H9 (cell line): Measurements from ENCODE around the gene IL1RL1. TPM values are rescaled to one million over a fixed set of nuclear protein-coding genes. Genes with fewer than 3 reads are reported as not detected.

Experiments used
- DNase-seq: peaks from one replicate; pipeline ENCODE4 v3.0.0-alpha.2; 2017
- H2AFZ ChIP-seq: one replicate; pipeline ENCODE4 v1.6.1; 2013; ENCODE audit warnings: mild to moderate bottlenecking, low read length, control low read depth, moderate library complexity
- H2AK5ac ChIP-seq: 2 replicates; pipeline ENCODE4 v1.6.1; 2013; ENCODE audit warnings: low read length, control low read depth, mixed read lengths; ENCODE audit not compliant: insufficient read length
- H2BK120ac ChIP-seq: one replicate; pipeline ENCODE4 v1.6.1; 2013; ENCODE audit warnings: low read depth, mild to moderate bottlenecking, low read length, control low read depth, inconsistent platforms; ENCODE audit not compliant: poor library complexity, severe bottlenecking
- H2BK12ac ChIP-seq: 2 replicates; pipeline ENCODE4 v1.6.1; 2013; ENCODE audit warnings: low read length, control low read depth, mixed read lengths, low read depth; ENCODE audit not compliant: insufficient read length
- H2BK15ac ChIP-seq: 2 replicates; pipeline ENCODE4 v1.6.1; 2013; ENCODE audit warnings: low read depth, low read length, control low read depth
- H2BK20ac ChIP-seq: one replicate; pipeline ENCODE4 v1.6.1; 2013; ENCODE audit warnings: low read depth, mild to moderate bottlenecking, low read length, control low read depth, inconsistent platforms; ENCODE audit not compliant: poor library complexity, severe bottlenecking
- H2BK5ac ChIP-seq: 2 replicates; pipeline ENCODE4 v1.6.1; 2013; ENCODE audit warnings: low read length, control low read depth, mixed read lengths; ENCODE audit not compliant: insufficient read length
- H3K14ac ChIP-seq: 2 replicates; pipeline ENCODE4 v1.6.1; 2013; ENCODE audit warnings: low read length, control low read depth; ENCODE audit not compliant: insufficient read depth
- H3K18ac ChIP-seq: 2 replicates; pipeline ENCODE4 v1.6.1; 2013; ENCODE audit warnings: low read depth, mild to moderate bottlenecking, mixed read lengths, low read length, control low read depth; ENCODE audit not compliant: insufficient read length
- H3K23ac ChIP-seq: 2 replicates; pipeline ENCODE4 v1.6.1; 2013; ENCODE audit warnings: low read length, control low read depth, mixed read lengths, low read depth; ENCODE audit not compliant: insufficient read length
- H3K23me2 ChIP-seq: 2 replicates; pipeline ENCODE4 v1.6.1; 2013; ENCODE audit warnings: low read depth, mild to moderate bottlenecking, mixed read lengths, low read length, control low read depth; ENCODE audit not compliant: insufficient read length, poor library complexity, severe bottlenecking
- H3K27ac ChIP-seq: 2 replicates; pipeline ENCODE4 v1.5.1; 2013; ENCODE audit warnings: low read length, control low read depth, mixed read lengths, low read depth; ENCODE audit not compliant: insufficient read length
- H3K27me3 ChIP-seq: 2 replicates; pipeline ENCODE4 v1.6.1; 2013; ENCODE audit warnings: low read length, control low read depth, inconsistent platforms; ENCODE audit not compliant: insufficient read depth
- H3K4ac ChIP-seq: 2 replicates; pipeline ENCODE4 v1.6.1; 2013; ENCODE audit warnings: low read depth, mild to moderate bottlenecking, control low read depth, inconsistent platforms, low read length, moderate library complexity
- H3K4me1 ChIP-seq: 2 replicates; pipeline ENCODE4 v1.6.1; 2013; ENCODE audit warnings: low read length, control low read depth, inconsistent platforms; ENCODE audit not compliant: insufficient read depth
- H3K4me2 ChIP-seq: 2 replicates; pipeline ENCODE4 v1.6.1; 2013; ENCODE audit warnings: low read length, control low read depth, mixed read lengths; ENCODE audit not compliant: insufficient read length, insufficient read depth
- H3K56ac ChIP-seq: 2 replicates; pipeline ENCODE4 v1.6.1; 2013; ENCODE audit warnings: low read depth, mild to moderate bottlenecking, mixed read lengths, low read length, control low read depth; ENCODE audit not compliant: insufficient read length
- H3K79me1 ChIP-seq: 2 replicates; pipeline ENCODE4 v1.6.1; 2013; ENCODE audit warnings: low read depth, mild to moderate bottlenecking, moderate library complexity, low read length, control low read depth, inconsistent platforms; ENCODE audit not compliant: insufficient read depth, poor library complexity, severe bottlenecking
- H3K79me2 ChIP-seq: 2 replicates; pipeline ENCODE4 v1.6.1; 2013; ENCODE audit warnings: low read length, control low read depth, inconsistent platforms; ENCODE audit not compliant: insufficient read depth
- H3K9ac ChIP-seq: 2 replicates; pipeline ENCODE4 v1.6.1; 2013; ENCODE audit warnings: low read length, control low read depth, mixed read lengths; ENCODE audit not compliant: insufficient read length; ENCODE audit errors: extremely low read depth
- H3K9me3 ChIP-seq: one replicate; pipeline ENCODE4 v1.6.1; 2013; ENCODE audit warnings: low read depth, low read length, inconsistent platforms; ENCODE audit not compliant: control insufficient read depth
- H3T11ph ChIP-seq: one replicate; pipeline ENCODE4 v1.6.1; 2013; ENCODE audit warnings: mild to moderate bottlenecking, low read length, control low read depth, inconsistent platforms
- H4K20me1 ChIP-seq: one replicate; pipeline ENCODE4 v1.6.1; 2013; ENCODE audit not compliant: control insufficient read depth, insufficient read length, insufficient read depth
- H4K5ac ChIP-seq: 2 replicates; pipeline ENCODE4 v1.6.1; 2013; ENCODE audit warnings: low read depth, mild to moderate bottlenecking, mixed read lengths, low read length, control low read depth; ENCODE audit not compliant: insufficient read length
- H4K8ac ChIP-seq: replicated peaks from 2 replicates; pipeline ENCODE4 v1.6.1; 2013; ENCODE audit warnings: low read length, control low read depth, mixed read lengths, low read depth; ENCODE audit not compliant: insufficient read length
- H4K91ac ChIP-seq: 2 replicates; pipeline ENCODE4 v1.6.1; 2013; ENCODE audit warnings: low read depth, mild to moderate bottlenecking, moderate library complexity, mixed read lengths, low read length, control low read depth; ENCODE audit not compliant: insufficient read length
- H3K27ac Mint-ChIP-seq, 3 experiments: 2 replicates in 2 of 3; 3 replicates in 1 of 3; pipeline ENCODE4 v1.8.0; 2020 to 2021; ENCODE audit warnings: mixed read lengths in 3 of 3, mild to moderate bottlenecking in 1 of 3, moderate library complexity in 1 of 3
- H3K27me3 Mint-ChIP-seq: 2 replicates; pipeline ENCODE4 v1.8.0; 2021; ENCODE audit warnings: low read depth, mild to moderate bottlenecking, moderate library complexity, mixed read lengths
- H3K36me3 Mint-ChIP-seq, 3 experiments: 2 replicates in 2 of 3; 3 replicates in 1 of 3; pipeline ENCODE4 v1.8.0; 2020 to 2021; ENCODE audit warnings: low read depth in 3 of 3, mixed read lengths in 3 of 3; ENCODE audit not compliant: insufficient read depth in 1 of 3
- H3K4me1 Mint-ChIP-seq, 2 experiments: 2 replicates each; pipeline ENCODE4 v1.8.0; 2020; ENCODE audit warnings: mixed read lengths in 2 of 2
- H3K4me3 Mint-ChIP-seq, 2 experiments: 2 replicates in 1 of 2; 3 replicates in 1 of 2; pipeline ENCODE4 v1.8.0; 2020 to 2021; ENCODE audit warnings: mild to moderate bottlenecking in 2 of 2, mixed read lengths in 2 of 2, moderate library complexity in 1 of 2
- H3K9me3 Mint-ChIP-seq, 2 experiments: 2 replicates in 1 of 2; 3 replicates in 1 of 2; pipeline ENCODE4 v1.8.0; 2020; ENCODE audit warnings: mild to moderate bottlenecking in 2 of 2, mixed read lengths in 2 of 2, moderate library complexity in 1 of 2
- CTCF ChIP-seq: fragments of 200-600 bp; sonication (generic); conservative IDR thresholded peaks from 3 replicates; pipeline ENCODE4 v1.8.0; 2021; ENCODE audit warnings: antibody characterized with exemption, mild to moderate bottlenecking
- WGBS: extraction: QIAGEN DNeasy Blood & Tissue Kit; methylation state at CpG from one replicate; pipeline ENCODE4 v1.1.7; 2013; ENCODE audit warnings: missing lambda C conversion rate, low lambda C conversion rate, mixed read lengths; ENCODE audit not compliant: insufficient read length; ENCODE audit errors: extremely low coverage; 5-methylcytosine and 5-hydroxymethylcytosine counted together
- total RNA-seq: library from RNA; stranded (reverse); gene quantifications from 2 replicates; pipeline ENCODE4 v1.2.1, GENCODE V29; 2021

The IL1RL1 gene
- total RNA-seq, 1 experiment from 2014 or later = not detected

- H3K79me1 ChIP-seq = no peaks in the 10 kb centered on the region
- Mint-ChIP-seq H3K4me3 (no peak overlapping the region), H3K9me3 (no peaks in the 10 kb centered on the region; a peak in 1 of 5 replicates), H3K36me3 (no peaks in the 10 kb centered on the region), H3K27ac (no peak overlapping the region), H3K4me1 (peaks cover 0 to 3% of the 10 kb centered on the region in 2 experiments; a peak in 1 of 4 replicates), H3K27me3 (peaks cover 7% of the 10 kb centered on the region)
- H2AFZ ChIP-seq = no peak overlapping the region
- H3K23me2 ChIP-seq = no peaks in the 10 kb centered on the region
- H3K79me2 ChIP-seq = no peaks in the 10 kb centered on the region
- no peak overlapping the region for H2AK5ac ChIP-seq
- H3K4ac ChIP-seq = no peak overlapping the region
- H2BK15ac ChIP-seq = no peak overlapping the region
- no peak overlapping the region for H3K23ac ChIP-seq
- H3K9me3 ChIP-seq = no peaks in the 10 kb centered on the region
- no peaks in the 10 kb centered on the region for H3K27me3 ChIP-seq
- H3K56ac ChIP-seq = no peak overlapping the region
- no peak overlapping the region for H4K5ac ChIP-seq
- H4K8ac ChIP-seq = no peak overlapping the region
- no peak overlapping the region for H4K91ac ChIP-seq
- no peak overlapping the region for H3K14ac ChIP-seq
- no peak overlapping the region for H3T11ph ChIP-seq
- no peak for DNase-seq
- H2BK12ac ChIP-seq = no peak overlapping the region
- TF ChIP-seq CTCF = no peak
- H3K4me2 ChIP-seq = no peak overlapping the region
- no peak overlapping the region for H2BK5ac ChIP-seq
- no CpG with 5 or more reads among the region's 11 CpGs for WGBS
- no peaks in the 10 kb centered on the region for H4K20me1 ChIP-seq
- H3K4me1 ChIP-seq = 0 out of 2 replicates have a peak, but pooled peaks cover 2% of the 10 kb centered on the region
- no peak overlapping the region for H3K18ac ChIP-seq
- no peak overlapping the region for H2BK120ac ChIP-seq
- H3K9ac ChIP-seq = no peak overlapping the region
- no peak overlapping the region for H2BK20ac ChIP-seq
- no peak overlapping the region for H3K27ac ChIP-seq
Observed at GRCh38 chr2:102304711-102305611, 6.4 kb upstream of the IL1RL1 start.
